BJ (cell line): ENCODE measurements around the gene WDR7. TPM values are rescaled to one million over a fixed set of nuclear protein-coding genes. Genes with fewer than 3 reads are reported as not detected.

ENCODE experiments used
- CTCF ChIA-PET: fragments of 350-600 bp; formaldehyde crosslinking; extraction: SDS; loops from one replicate; lab custom pipeline; 2021; ENCODE audit warnings: antibody characterized with exemption, inconsistent platforms; lab: Yijun Ruan, JAX
- POLR2A ChIA-PET: fragments of 300-600 bp; sonication (Branson Sonifier 250); formaldehyde crosslinking; extraction: SDS; loops from one replicate; lab custom pipeline; 2021; ENCODE audit warnings: antibody characterized with exemption; lab: Charles Lee
- DNase-seq: peaks from one replicate; pipeline ENCODE4 v3.0.0-alpha.2; 2011; ENCODE audit warnings: low read depth
- H3K27me3 ChIP-seq: 2 replicates; pipeline ENCODE4 v1.6.0; 2011; ENCODE audit warnings: low read length; ENCODE audit not compliant: control insufficient read depth, insufficient read depth
- H3K36me3 ChIP-seq: 2 replicates; pipeline ENCODE4 v1.5.1; 2011; ENCODE audit warnings: low read length; ENCODE audit not compliant: control insufficient read depth, insufficient read depth
- H3K4me3 ChIP-seq: 2 replicates; pipeline ENCODE4 v1.5.1; 2011; ENCODE audit warnings: low read depth, mild to moderate bottlenecking, control low read depth, low read length
- CTCF ChIP-seq: IDR thresholded peaks from 2 replicates; pipeline ENCODE4 v1.5.1; 2011; ENCODE audit warnings: low read depth, mild to moderate bottlenecking, control low read depth, inconsistent platforms, low read length, moderate library complexity; ENCODE audit not compliant: insufficient read depth
- polyA plus RNA-seq: library from polyadenylated mRNA; depleted of rRNA; stranded (reverse); fragments of >200 nt; gene quantifications from 2 replicates; pipeline ENCODE4 v1.2.3, GENCODE V29; 2011

The WDR7 gene
- polyA plus RNA-seq, 1 experiment, result 9.7 TPM

DNA sequence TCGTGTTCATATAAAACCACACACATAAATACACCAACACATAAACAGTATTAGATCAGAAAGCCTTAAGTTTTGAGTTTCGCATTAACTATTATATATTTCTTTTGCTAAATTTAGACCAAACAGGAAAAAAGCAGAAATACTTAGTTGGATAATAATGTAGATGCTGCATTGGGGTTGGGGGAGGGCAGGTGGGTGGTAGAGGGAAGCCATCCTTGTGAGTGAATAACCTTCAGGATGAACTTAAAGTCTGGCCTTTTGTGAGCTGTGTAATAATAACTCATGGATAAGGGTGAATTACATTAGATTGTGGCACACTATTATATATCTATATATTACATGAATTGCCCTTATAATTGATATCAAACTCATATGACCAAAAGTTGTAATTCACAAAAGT lies 174.7 kb downstream of the WDR7 start:
- DNase-seq, result no peak
- no peak overlapping the region for H3K4me3 ChIP-seq
- POLR2A ChIA-PET, result no interaction called here
- no peaks in the 10 kb centered on the region for H3K27me3 ChIP-seq
- CTCF ChIA-PET, result no interaction called here
- H3K36me3 ChIP-seq, result no peaks in the 10 kb centered on the region
- TF ChIP-seq CTCF, result no peak

- CTCF ChIA-PET, result interaction anchor here (0.7 kb wide), 1 partner anchor 11 kb away, joined by 3 read pairs; no protein-coding TSS in a partner anchor
- H3K27me3 ChIP-seq, result no peaks in the 10 kb centered on the region
- no peak for DNase-seq
- POLR2A ChIA-PET, result no interaction called here
- TF ChIP-seq CTCF, result no peak
- no peak overlapping the region for H3K4me3 ChIP-seq
- no peaks in the 10 kb centered on the region; the same call in 1 of the 2 replicates for H3K36me3 ChIP-seq
Observed at GRCh38 chr18:56831988-56832387, 180.8 kb downstream of the WDR7 start.

DNA sequence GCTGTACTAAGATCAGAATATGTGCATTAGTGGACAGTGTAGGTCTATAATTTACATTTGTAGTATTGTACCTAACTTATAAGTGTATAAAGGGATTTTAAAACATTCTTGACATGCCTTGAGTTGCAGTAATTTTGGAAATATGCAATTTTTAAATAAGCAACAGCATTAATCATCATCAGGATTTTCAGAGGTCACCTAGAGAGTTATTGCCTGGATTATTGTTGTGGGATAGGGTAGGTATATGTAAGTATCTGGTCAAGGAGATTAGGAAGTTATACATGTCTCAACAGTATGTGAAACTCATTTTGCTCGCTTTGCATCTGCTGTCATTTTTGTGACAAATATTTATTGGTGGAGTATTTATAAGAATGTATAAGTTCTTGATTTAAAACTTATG lies 184.2 kb downstream of the WDR7 start:
- no peak for DNase-seq
- ChIA-PET POLR2A (no interaction called here), CTCF (no interaction called here)
- Histone ChIP-seq H3K27me3 (no peaks in the 10 kb centered on the region), H3K36me3 (no peaks in the 10 kb centered on the region; the same call in 1 of the 2 replicates), H3K4me3 (no peak overlapping the region)
- no peak for TF ChIP-seq CTCF

DNA sequence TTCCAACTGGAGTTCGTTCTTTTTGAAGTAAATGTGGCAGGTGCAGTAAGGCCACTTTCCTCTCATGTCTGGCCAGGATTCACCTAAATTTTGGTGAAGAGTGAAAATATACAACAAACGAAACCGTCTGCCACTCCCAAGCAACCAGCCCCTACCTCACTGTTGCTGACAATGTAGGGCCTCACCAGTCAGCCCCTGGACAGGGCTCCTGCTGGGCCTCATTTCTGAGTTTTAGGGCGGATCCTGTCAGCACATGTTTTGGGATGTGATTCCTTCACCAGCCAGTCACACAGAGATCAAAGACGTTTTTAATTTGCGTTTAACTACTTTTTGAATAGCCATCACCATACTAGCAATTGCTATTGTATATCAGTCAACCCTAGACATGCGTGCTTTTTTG lies 185.0 kb downstream of the WDR7 start:
- no peak overlapping the region for H3K4me3 ChIP-seq
- POLR2A ChIA-PET, result no interaction called here
- no peaks in the 10 kb centered on the region for H3K27me3 ChIP-seq
- DNase-seq, result no peak
- CTCF ChIA-PET, result no interaction called here
- no peak for TF ChIP-seq CTCF
- no peaks in the 10 kb centered on the region; the same call in 1 of the 2 replicates for H3K36me3 ChIP-seq

- no peaks in the 10 kb centered on the region for H3K36me3 ChIP-seq
- POLR2A ChIA-PET, result no interaction called here
- TF ChIP-seq CTCF, result no peak
- H3K27me3 ChIP-seq, result no peaks in the 10 kb centered on the region
- no peak for DNase-seq
- no peak overlapping the region for H3K4me3 ChIP-seq
- CTCF ChIA-PET, result no interaction called here
Observed at GRCh38 chr18:56841836-56842235, 190.7 kb downstream of the WDR7 start.
